Spleen (tissue), 11 donors: ENCODE results near the gene EME1. TPM values are rescaled to one million over a fixed set of nuclear protein-coding genes. Genes with fewer than 3 reads are reported as not detected.

Experiments
- DNase-seq: peaks from one replicate; pipeline ENCODE4 v3.0.0-alpha.2; 2020
- H3K27ac ChIP-seq, 8 donors: fragments of 200-600 bp; sonication (generic) in 7 of 8; 1 replicate in 4 of 8; 2 replicates in 4 of 8; pipeline versions ENCODE4 v1.5.0 to v1.8.0; 2016 to 2021; ENCODE audit warnings: inconsistent platforms in 4 of 8, mild to moderate bottlenecking in 4 of 8, moderate library complexity in 1 of 8
- H3K27me3 ChIP-seq, 7 donors: fragments of 200-600 bp; sonication (generic) in 6 of 7; replicated peaks in 1 of 7; 1 replicate in 4 of 7; 2 replicates in 3 of 7; pipeline versions ENCODE4 v1.5.0 to v1.8.0; 2016 to 2021; ENCODE audit warnings: inconsistent platforms in 3 of 7, mild to moderate bottlenecking in 1 of 7
- H3K36me3 ChIP-seq, 6 donors: fragments of 200-600 bp; sonication (generic) in 5 of 6; 1 replicate in 4 of 6; 2 replicates in 2 of 6; pipeline versions ENCODE4 v1.5.0 to v1.8.0; 2016 to 2021; ENCODE audit warnings: inconsistent platforms in 2 of 6
- H3K4me1 ChIP-seq, 6 donors: fragments of 200-600 bp; sonication (generic) in 5 of 6; 1 replicate in 3 of 6; 2 replicates in 3 of 6; pipeline versions ENCODE4 v1.5.0 to v1.8.0; 2016 to 2021; ENCODE audit warnings: inconsistent platforms in 3 of 6
- H3K4me3 ChIP-seq, 8 donors: fragments of 200-600 bp; sonication (generic) in 7 of 8; 1 replicate in 4 of 8; 2 replicates in 4 of 8; pipeline versions ENCODE4 v1.5.0 to v1.8.0; 2016 to 2021; ENCODE audit warnings: inconsistent platforms in 4 of 8, mild to moderate bottlenecking in 4 of 8, moderate library complexity in 2 of 8
- H3K9me3 ChIP-seq, 8 donors: fragments of 200-600 bp; sonication (generic) in 7 of 8; 1 replicate in 4 of 8; 2 replicates in 4 of 8; pipeline versions ENCODE4 v1.5.0 to v1.8.0; 2016 to 2021; ENCODE audit warnings: inconsistent platforms in 4 of 8
- POLR2A ChIP-seq, 3 donors: fragments of 450-650 bp; IDR thresholded peaks; one replicate each; pipeline ENCODE4 v1.5.1; 2017; ENCODE audit warnings: antibody characterized with exemption in 3 of 3, mild to moderate bottlenecking in 1 of 3
- POLR2AphosphoS5 ChIP-seq, 3 donors: sonication (generic); formaldehyde crosslinking; IDR thresholded peaks; one replicate each; pipeline ENCODE4 v1.5.1; 2017; ENCODE audit warnings: antibody characterized with exemption in 3 of 3
- WGBS, 5 donors: extraction: QIAGEN DNeasy Blood & Tissue Kit in 3 of 5; methylation state at CpG; one replicate each; pipeline versions ENCODE4 v1.1.5 to v1.1.7; 2013 to 2018; 5-methylcytosine and 5-hydroxymethylcytosine counted together
- intact Hi-C: fragments of 100-400 bp; cut with DNase I; formaldehyde crosslinking; loops from one replicate; pipeline ENCODE4 v1.15.0; 2023; ENCODE audit warnings: low total_unique reads
- polyA plus RNA-seq, 3 donors: library from polyadenylated mRNA; stranded (reverse); fragments of 200-250 nt; gene quantifications; one replicate each; pipeline ENCODE4 v1.2.1, GENCODE V29; 2013
- small RNA-seq, 4 donors: library from RNA; depleted of rRNA; stranded (forward); fragments of <200 nt; gene quantifications; one replicate each; pipeline ENCODE3, GENCODE V24; 2016
- total RNA-seq, 7 donors: library from RNA; depleted of rRNA in 3 of 7; stranded (reverse); fragments of >200 nt in 3 of 7; fragmentation: NEBNext Ultra II Directional in 4 of 7; extraction: Animal tissue kit (Norgen Biotek cat#: 25700) in 4 of 7; gene quantifications; one replicate each; pipeline versions ENCODE4 v1.1.0 to v1.2.1, GENCODE V29; 2016 to 2021
- TF ChIP-seq, protein P1 (sequence below), 11 experiments: fragments of 200-600 bp in 7 of 11; fragments of 450-650 bp in 4 of 11; sonication (generic) in 4 of 11; IDR thresholded peaks in 8 of 11; conservative IDR thresholded peaks in 3 of 11; 1 replicate in 7 of 11; 2 replicates in 4 of 11; pipeline versions ENCODE4 v1.4.0 to v1.8.0; 2016 to 2021; ENCODE audit warnings: antibody characterized with exemption in 11 of 11, inconsistent platforms in 4 of 11, mild to moderate bottlenecking in 1 of 11
- donor health status: healthy with polysubstance abuse.
- donor health status: DM: no; HTN: no; CAD: no; lungs with moderate emphysema.
- donor health status: DM: no; HTN: no; CAD: no.
- donor health status: Bipolar disorder and iron deficiency.
- donor health status: healthy.
- donor health status: DM: no; HTN: no; CAD: no.
- donor health status: DM: yes; HTN: yes; CAD: no.

Gene EME1
- total and polyA plus RNA-seq, 10 donors, result 0.66 to 3.6 (median 1.9) TPM

DNA sequence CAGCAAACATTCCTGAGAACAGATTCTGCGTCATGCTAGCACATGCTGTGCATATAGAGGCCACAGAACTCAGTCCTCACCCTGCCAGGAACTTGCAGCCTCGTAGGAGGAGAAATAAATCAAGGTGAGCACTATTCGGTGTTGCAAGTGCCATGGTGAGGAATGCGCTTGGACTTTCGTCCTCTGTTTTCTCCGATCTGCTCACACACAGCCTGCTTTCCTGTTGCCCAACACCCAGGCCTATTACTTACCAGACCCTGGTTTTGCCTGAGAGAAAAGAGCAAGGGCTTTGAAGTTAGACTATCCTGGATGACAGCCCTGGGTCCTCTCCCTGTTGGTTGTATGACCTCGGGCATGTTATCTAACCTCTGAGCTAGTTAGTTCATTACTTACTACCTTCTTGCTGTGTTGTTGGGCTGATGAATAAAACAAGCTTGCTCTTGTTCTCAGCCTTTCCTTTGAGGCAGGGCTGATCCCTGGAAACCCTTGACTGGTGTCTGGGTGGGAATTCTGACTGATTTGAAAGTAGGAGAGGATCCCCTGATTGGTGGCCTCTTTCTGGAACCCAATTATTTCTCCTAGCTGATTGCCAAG is 55.9 kb downstream of the EME1 start:
- TF ChIP-seq POLR2AphosphoS5 (IDR thresholded peaks at IDR 0.05), result no peak
- TF ChIP-seq POLR2A (IDR thresholded peaks at IDR 0.05), result no peak
- TF ChIP-seq, protein P1, sequence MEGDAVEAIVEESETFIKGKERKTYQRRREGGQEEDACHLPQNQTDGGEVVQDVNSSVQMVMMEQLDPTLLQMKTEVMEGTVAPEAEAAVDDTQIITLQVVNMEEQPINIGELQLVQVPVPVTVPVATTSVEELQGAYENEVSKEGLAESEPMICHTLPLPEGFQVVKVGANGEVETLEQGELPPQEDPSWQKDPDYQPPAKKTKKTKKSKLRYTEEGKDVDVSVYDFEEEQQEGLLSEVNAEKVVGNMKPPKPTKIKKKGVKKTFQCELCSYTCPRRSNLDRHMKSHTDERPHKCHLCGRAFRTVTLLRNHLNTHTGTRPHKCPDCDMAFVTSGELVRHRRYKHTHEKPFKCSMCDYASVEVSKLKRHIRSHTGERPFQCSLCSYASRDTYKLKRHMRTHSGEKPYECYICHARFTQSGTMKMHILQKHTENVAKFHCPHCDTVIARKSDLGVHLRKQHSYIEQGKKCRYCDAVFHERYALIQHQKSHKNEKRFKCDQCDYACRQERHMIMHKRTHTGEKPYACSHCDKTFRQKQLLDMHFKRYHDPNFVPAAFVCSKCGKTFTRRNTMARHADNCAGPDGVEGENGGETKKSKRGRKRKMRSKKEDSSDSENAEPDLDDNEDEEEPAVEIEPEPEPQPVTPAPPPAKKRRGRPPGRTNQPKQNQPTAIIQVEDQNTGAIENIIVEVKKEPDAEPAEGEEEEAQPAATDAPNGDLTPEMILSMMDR (IDR thresholded peaks at IDR 0.05 in 8 of 11, conservative IDR thresholded peaks at IDR 0.05 in 3 of 11), result no peak
- H3K9me3 ChIP-seq, result no peaks in the 10 kb centered on the region
- 61 to 89% (median 77%) methylated on average over 7 of the region's 7 CpGs for WGBS, 5 donors
- no peak overlapping the region for H3K27ac ChIP-seq
- intact Hi-C loops, result no loop called here
- H3K4me3 ChIP-seq, result no peak overlapping the region
- no peak for DNase-seq
- peaks cover 15 to 49% (median 37%) of the 10 kb centered on the region in 6 donors for H3K4me1 ChIP-seq
- H3K27me3 ChIP-seq, result no peaks in the 10 kb centered on the region
- peaks cover 0 to 20% (median 0%) of the 10 kb centered on the region in 6 donors for H3K36me3 ChIP-seq

DNA sequence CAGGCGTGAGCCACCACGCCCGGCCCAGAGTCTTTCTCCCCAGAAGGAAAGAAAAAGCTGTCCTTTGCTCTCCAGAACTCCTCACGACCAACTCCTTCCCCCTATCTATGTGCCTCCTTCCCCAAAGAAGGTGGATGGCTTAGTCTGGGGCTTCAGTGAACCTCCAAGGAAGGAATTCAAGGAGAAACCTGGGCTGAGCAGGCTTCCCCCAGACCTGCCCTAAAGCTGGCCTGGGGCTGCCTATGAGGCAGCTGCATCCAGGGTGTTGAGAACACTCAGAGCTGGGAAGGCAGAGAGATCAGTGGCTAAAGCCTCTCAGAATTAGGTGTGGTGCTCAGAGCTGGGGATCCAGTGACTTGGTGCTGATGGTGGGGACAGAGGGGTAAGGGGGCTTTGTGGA is 56.8 kb downstream of the EME1 start:
- H3K9me3 ChIP-seq, result no peaks in the 10 kb centered on the region
- no peaks in the 10 kb centered on the region for H3K27me3 ChIP-seq
- no peak for TF ChIP-seq POLR2AphosphoS5 (IDR thresholded peaks at IDR 0.05)
- TF ChIP-seq, protein P1 (IDR thresholded peaks at IDR 0.05 in 8 of 11, conservative IDR thresholded peaks at IDR 0.05 in 3 of 11), result no peak
- TF ChIP-seq POLR2A (IDR thresholded peaks at IDR 0.05), result no peak
- intact Hi-C loops, result no loop called here
- H3K27ac ChIP-seq, result no peak overlapping the region
- H3K36me3 ChIP-seq, result peaks cover 0 to 23% (median 0%) of the 10 kb centered on the region in 6 donors
- H3K4me3 ChIP-seq, result no peak overlapping the region
- no peak for DNase-seq
- H3K4me1 ChIP-seq, result peaks cover 14 to 40% (median 31%) of the 10 kb centered on the region in 6 donors
- 87 to 99% (median 94%) methylated on average over 4 of the region's 4 CpGs for WGBS, 5 donors

Small RNAs within 50 kb of the gene (small RNA-seq; reads per million reads assigned to genes)
- 0 reads per million in 4 donors for gene RF00019

Other genes starting within 250 kb of the EME1 start
- gene SAMD14, start 243.1 kb upstream of the EME1 start, total RNA-seq, result 1 to 10 TPM; 1.2 to 7.5 (median 4.1) TPM
- gene SAMD14, start 243.1 kb upstream of the EME1 start, polyA plus RNA-seq, result 1 to 10 TPM; 1.1 to 1.9 (median 1.1) TPM
- gene PPP1R9B, start 222.6 kb upstream of the EME1 start, total RNA-seq, result 100 to 1,000 TPM in 4 of 7 donors, 10 to 100 TPM in 3; 54.1 to 136 (median 112) TPM
- gene PPP1R9B, start 222.6 kb upstream of the EME1 start, polyA plus RNA-seq, result 100 to 1,000 TPM in 1 of 3 donors, 10 to 100 TPM in 2; 30.0 to 105 (median 40.9) TPM
- gene SGCA, start 207.2 kb upstream of the EME1 start, total RNA-seq, result 1 to 10 TPM in 6 of 7 donors, not detected in 1; 1.2 to 4.7 (median 2.7) TPM
- 1 to 10 TPM; 3.7 to 5.9 (median 5.7) TPM for gene SGCA, start 207.2 kb upstream of the EME1 start, polyA plus RNA-seq
- gene COL1A1, start 171.6 kb upstream of the EME1 start, total RNA-seq, result 100 to 1,000 TPM in 2 of 7 donors, 10 to 100 TPM in 4, 1 to 10 TPM in 1; 7.4 to 458 (median 65.4) TPM
- gene COL1A1, start 171.6 kb upstream of the EME1 start, polyA plus RNA-seq, result 10 to 100 TPM in 2 of 3 donors, 1 to 10 TPM in 1; 7.1 to 24.0 (median 11.3) TPM
- gene TMEM92, start 98.8 kb upstream of the EME1 start, total RNA-seq, result under 1 TPM in 2 of 7 donors, not detected in 5; 0.44 to 0.49 TPM
- under 1 TPM in 1 of 3 donors, not detected in 2; 0.06 TPM for gene TMEM92, start 98.8 kb upstream of the EME1 start, polyA plus RNA-seq
- gene XYLT2, start 27.1 kb upstream of the EME1 start, total RNA-seq, result 10 to 100 TPM; 17.9 to 27.3 (median 23.3) TPM
- 10 to 100 TPM; 10.0 to 19.1 (median 14.2) TPM for gene XYLT2, start 27.1 kb upstream of the EME1 start, polyA plus RNA-seq
- gene MRPL27, start within 50 bp of the EME1 start, total RNA-seq, result 10 to 100 TPM; 26.4 to 40.7 (median 34.0) TPM
- 100 to 1,000 TPM in 1 of 3 donors, 10 to 100 TPM in 2; 85.3 to 102 (median 92.8) TPM for gene MRPL27, start within 50 bp of the EME1 start, polyA plus RNA-seq
- 10 to 100 TPM; 38.9 to 71.3 (median 47.0) TPM for gene LRRC59, start 24.3 kb downstream of the EME1 start, total RNA-seq
- gene LRRC59, start 24.3 kb downstream of the EME1 start, polyA plus RNA-seq, result 10 to 100 TPM; 12.5 to 23.6 (median 18.8) TPM
- gene ACSF2, start 53.0 kb downstream of the EME1 start, total RNA-seq, result 10 to 100 TPM; 28.3 to 48.6 (median 41.9) TPM
- 10 to 100 TPM; 21.7 to 50.0 (median 36.3) TPM for gene ACSF2, start 53.0 kb downstream of the EME1 start, polyA plus RNA-seq
- gene CHAD, start 95.7 kb downstream of the EME1 start, total RNA-seq, result under 1 TPM in 1 of 7 donors, not detected in 6; 0.39 TPM
- gene CHAD, start 95.7 kb downstream of the EME1 start, polyA plus RNA-seq, result not detected
- gene RSAD1, start 105.6 kb downstream of the EME1 start, total RNA-seq, result 10 to 100 TPM; 24.4 to 56.2 (median 39.4) TPM
- gene RSAD1, start 105.6 kb downstream of the EME1 start, polyA plus RNA-seq, result 10 to 100 TPM; 24.1 to 35.0 (median 30.7) TPM
- gene MYCBPAP, start 135.2 kb downstream of the EME1 start, total RNA-seq, result 1 to 10 TPM in 3 of 7 donors, under 1 TPM in 4; 0.54 to 2.8 (median 0.98) TPM
- under 1 TPM; 0.15 to 0.18 (median 0.16) TPM for gene MYCBPAP, start 135.2 kb downstream of the EME1 start, polyA plus RNA-seq
- gene EPN3, start 159.5 kb downstream of the EME1 start, total RNA-seq, result not detected
- gene EPN3, start 159.5 kb downstream of the EME1 start, polyA plus RNA-seq, result under 1 TPM in 2 of 3 donors, not detected in 1; 0.02 to 0.16 TPM
- gene SPATA20, start 173.9 kb downstream of the EME1 start, total RNA-seq, result 100 to 1,000 TPM in 1 of 7 donors, 10 to 100 TPM in 6; 32.8 to 128 (median 57.5) TPM
- gene SPATA20, start 173.9 kb downstream of the EME1 start, polyA plus RNA-seq, result 10 to 100 TPM; 14.9 to 74.8 (median 27.5) TPM
- 1 to 10 TPM in 1 of 7 donors, under 1 TPM in 5, not detected in 1; 0.07 to 1.3 (median 0.25) TPM for gene CACNA1G, start 187.5 kb downstream of the EME1 start, total RNA-seq
- gene CACNA1G, start 187.5 kb downstream of the EME1 start, polyA plus RNA-seq, result under 1 TPM; 0.02 to 0.03 (median 0.03) TPM